ENCODE measurements around the gene POLR1C.

POLR1C gene

GRCh38 chr6:43505718-43506117, 11.2 kb upstream of the POLR1C start:
- CTCF ChIA-PET: interaction anchor here (0.6 to 8.5 kb wide), 28 partner anchors 10 to 605 kb away, joined by 3 to 142 read pairs (median 7); partner anchors contain the start of genes ABCC10, DLK2, POLR1C and YIPF3
- Histone ChIP-seq H3K9me3 (ENCODE audit: control insufficient read depth, insufficient read depth, low read depth, low read length) (no peaks in the 10 kb centered on the region), H3K4me3 (ENCODE audit: low read depth, low read length) (no peak overlapping the region), H3K36me3 (ENCODE audit: control insufficient read depth in 2 of 2, insufficient read depth in 1 of 2, low read length in 2 of 2) (peaks cover 3 to 54% of the 10 kb centered on the region in 2 experiments; a peak in 2 of 3 replicates), H3K4me1 (ENCODE audit: control insufficient read depth, insufficient read depth, low read length) (no peaks in the 10 kb centered on the region), H3K27ac (ENCODE audit: extremely low read depth, low read depth, low read length) (no peak overlapping the region)
- no peak for TF ChIP-seq ZNF777 (tag by site-specific recombination; IDR thresholded peaks at IDR 0.05; ENCODE audit: borderline replicate concordance)
- TF ChIP-seq PRDM4 (tag by site-specific recombination; IDR thresholded peaks at IDR 0.05): no peak
- no peak for TF ChIP-seq ZNF121 (tag by site-specific recombination; IDR thresholded peaks at IDR 0.05)
- TF ChIP-seq TRIM28 (IDR thresholded peaks at IDR 0.05; ENCODE audit: borderline replicate concordance, low read length): no peak
- TF ChIP-seq ZNF843 (tag by site-specific recombination; IDR thresholded peaks at IDR 0.05): no peak
- TF ChIP-seq ZNF830 (tag by site-specific recombination; IDR thresholded peaks at IDR 0.05; ENCODE audit: low read depth): no peak
- no peak for TF ChIP-seq ZNF266 (tag by site-specific recombination; IDR thresholded peaks at IDR 0.05; ENCODE audit: low read depth)
- TF ChIP-seq ZNF792 (tag by site-specific recombination; IDR thresholded peaks at IDR 0.05): no peak
- TF ChIP-seq ZSCAN18 (tag by site-specific recombination; IDR thresholded peaks at IDR 0.05): no peak
- TF ChIP-seq ZNF610 (tag by site-specific recombination; IDR thresholded peaks at IDR 0.05; ENCODE audit: borderline replicate concordance): no peak
- no peak for TF ChIP-seq MYNN (tag by site-specific recombination; IDR thresholded peaks at IDR 0.05; ENCODE audit: borderline replicate concordance)
- no peak for TF ChIP-seq YY2 (tag by site-specific recombination; IDR thresholded peaks at IDR 0.05)
- no peak for TF ChIP-seq ZNF623 (tag by site-specific recombination; IDR thresholded peaks at IDR 0.05)
- no peak for TF ChIP-seq ZNF311 (tag by site-specific recombination; IDR thresholded peaks at IDR 0.05; ENCODE audit: borderline replicate concordance)
- TF ChIP-seq ZNF398 (tag by site-specific recombination; IDR thresholded peaks at IDR 0.05): no peak
- TF ChIP-seq, protein P1, sequence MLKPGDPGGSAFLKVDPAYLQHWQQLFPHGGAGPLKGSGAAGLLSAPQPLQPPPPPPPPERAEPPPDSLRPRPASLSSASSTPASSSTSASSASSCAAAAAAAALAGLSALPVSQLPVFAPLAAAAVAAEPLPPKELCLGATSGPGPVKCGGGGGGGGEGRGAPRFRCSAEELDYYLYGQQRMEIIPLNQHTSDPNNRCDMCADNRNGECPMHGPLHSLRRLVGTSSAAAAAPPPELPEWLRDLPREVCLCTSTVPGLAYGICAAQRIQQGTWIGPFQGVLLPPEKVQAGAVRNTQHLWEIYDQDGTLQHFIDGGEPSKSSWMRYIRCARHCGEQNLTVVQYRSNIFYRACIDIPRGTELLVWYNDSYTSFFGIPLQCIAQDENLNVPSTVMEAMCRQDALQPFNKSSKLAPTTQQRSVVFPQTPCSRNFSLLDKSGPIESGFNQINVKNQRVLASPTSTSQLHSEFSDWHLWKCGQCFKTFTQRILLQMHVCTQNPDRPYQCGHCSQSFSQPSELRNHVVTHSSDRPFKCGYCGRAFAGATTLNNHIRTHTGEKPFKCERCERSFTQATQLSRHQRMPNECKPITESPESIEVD (tag by site-specific recombination; IDR thresholded peaks at IDR 0.05): no peak
- TF ChIP-seq, protein P2, sequence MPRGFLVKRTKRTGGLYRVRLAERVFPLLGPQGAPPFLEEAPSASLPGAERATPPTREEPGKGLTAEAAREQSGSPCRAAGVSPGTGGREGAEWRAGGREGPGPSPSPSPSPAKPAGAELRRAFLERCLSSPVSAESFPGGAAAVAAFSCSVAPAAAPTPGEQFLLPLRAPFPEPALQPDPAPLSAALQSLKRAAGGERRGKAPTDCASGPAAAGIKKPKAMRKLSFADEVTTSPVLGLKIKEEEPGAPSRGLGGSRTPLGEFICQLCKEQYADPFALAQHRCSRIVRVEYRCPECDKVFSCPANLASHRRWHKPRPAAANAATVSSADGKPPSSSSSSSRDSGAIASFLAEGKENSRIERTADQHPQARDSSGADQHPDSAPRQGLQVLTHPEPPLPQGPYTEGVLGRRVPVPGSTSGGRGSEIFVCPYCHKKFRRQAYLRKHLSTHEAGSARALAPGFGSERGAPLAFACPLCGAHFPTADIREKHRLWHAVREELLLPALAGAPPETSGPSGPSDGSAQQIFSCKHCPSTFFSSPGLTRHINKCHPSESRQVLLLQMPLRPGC (tag by site-specific recombination; IDR thresholded peaks at IDR 0.05): no peak
- TF ChIP-seq ZFP41 (tag by site-specific recombination; IDR thresholded peaks at IDR 0.05; ENCODE audit: borderline replicate concordance): no peak
- no peak for TF ChIP-seq BCL11A (tag by site-specific recombination; IDR thresholded peaks at IDR 0.05; ENCODE audit: low read depth)
- no peak for TF ChIP-seq ZNF350 (tag by site-specific recombination; IDR thresholded peaks at IDR 0.05)
- POLR2A ChIA-PET: interaction anchor here (1.1 to 3.3 kb wide), 5 partner anchors 9 to 78 kb away, joined by 3 to 14 read pairs (median 3); partner anchors contain the start of genes ABCC10, POLR1C and YIPF3
